H1 (cell line): ENCODE results near the gene STEAP2. TPM values are rescaled to one million over a fixed set of nuclear protein-coding genes. Genes with fewer than 3 reads are reported as not detected.

ENCODE experiments used
- NRF1 ChIP-seq: IDR thresholded peaks from 2 replicates; pipeline ENCODE4 v1.6.1; 2011; ENCODE audit warnings: mild to moderate bottlenecking, low read depth, low read length, improper control_type of control experiment
- polyA plus RNA-seq, 7 experiments: library from polyadenylated mRNA; depleted of rRNA in 3 of 7; stranded (reverse) in 5 of 7; unstranded in 2 of 7; fragments of >200 nt in 5 of 7; fragments of 200-250 nt in 2 of 7; gene quantifications; 1 replicate in 5 of 7; 2 replicates in 1 of 7; 4 replicates in 1 of 7; pipeline versions ENCODE4 v1.2.1 to v1.2.3, GENCODE V29; 2011 to 2013; ENCODE audit warnings: missing spikeins in 2 of 7, mixed read lengths in 2 of 7
- total RNA-seq: library from RNA; stranded (reverse); fragmentation: NEBNext Ultra II Directional; extraction: Animal tissue kit (Norgen Biotek cat#: 25700); gene quantifications from 2 replicates; pipeline ENCODE4 v1.2.1, GENCODE V29; 2021

STEAP2 gene
- total and polyA plus RNA-seq, 2 of the 8 experiments (the other 6 are each of a cell fraction or from before 2014, with no cell fraction given): 13.4 to 18.4 TPM

DNA sequence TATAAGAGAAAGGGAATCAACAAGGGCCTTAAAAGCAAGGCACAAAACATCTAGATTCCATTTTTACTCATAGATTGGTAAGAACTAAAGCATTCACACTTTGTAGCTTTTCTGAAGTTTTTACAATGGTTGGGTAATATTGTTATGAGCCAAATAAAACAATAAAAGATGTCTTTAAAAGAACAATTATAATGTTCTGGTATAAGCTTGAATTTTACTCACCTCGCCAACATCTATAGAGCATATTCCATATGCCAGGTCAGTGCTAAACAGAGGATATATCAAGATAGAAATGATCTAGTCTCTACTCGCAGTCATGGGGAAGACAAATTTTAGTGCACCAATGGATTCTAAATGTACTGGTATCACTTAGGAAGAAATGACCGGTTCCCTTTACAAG is 45.4 kb upstream of the STEAP2 start (continued):
- TF ChIP-seq NRF1: no peak
